ENCODE data around the gene C2CD3.
"Not testable (repeated sequence)": the region's sequence is repeated elsewhere in the genome, so short reads cannot be mapped to it uniquely, and the experiment has no call there.

The C2CD3 gene

DNA sequence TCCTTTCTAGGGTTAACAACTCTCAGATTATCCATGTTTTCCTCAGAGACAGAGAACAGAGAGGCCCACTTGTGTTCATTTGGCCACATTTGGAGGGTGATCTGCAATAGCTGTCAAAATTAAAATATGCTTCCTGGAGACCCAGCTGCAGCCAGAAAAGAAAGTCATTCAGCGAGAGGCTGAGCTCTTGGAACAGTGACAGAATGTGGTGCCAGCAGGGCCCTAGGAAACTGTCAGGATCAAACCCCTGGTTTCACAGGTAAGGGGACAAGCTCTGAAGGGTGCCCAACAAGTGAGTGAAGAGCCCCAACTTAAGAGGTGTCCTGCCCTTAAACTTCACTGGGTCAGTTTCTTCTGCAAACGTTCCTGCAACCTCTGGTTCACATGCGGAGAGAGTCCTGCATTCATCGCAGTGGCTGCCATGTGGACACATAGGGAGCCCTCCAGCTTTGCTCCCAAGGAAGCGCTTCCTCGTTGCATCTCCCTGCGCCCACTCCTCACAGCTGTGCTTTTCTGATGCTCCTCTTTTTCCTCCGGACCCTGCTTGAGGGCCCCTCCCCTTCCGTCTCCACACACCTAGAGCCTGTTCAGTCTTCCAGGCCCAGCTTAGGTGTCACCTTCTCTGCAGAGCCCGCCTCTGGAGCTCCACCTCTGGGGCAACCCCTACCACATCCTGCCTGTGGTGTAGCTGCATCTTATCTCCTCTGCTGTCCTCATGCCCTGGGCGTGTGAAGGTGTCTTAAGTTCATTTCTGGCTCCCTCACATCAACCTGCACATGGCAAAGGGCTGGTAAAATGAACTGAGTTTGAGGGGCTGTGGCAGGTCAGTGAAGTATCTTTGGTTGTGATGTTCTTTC, 165.8 kb downstream of the C2CD3 start:
- no peak for DNase-seq (ENCODE audit: low read depth)

DNA sequence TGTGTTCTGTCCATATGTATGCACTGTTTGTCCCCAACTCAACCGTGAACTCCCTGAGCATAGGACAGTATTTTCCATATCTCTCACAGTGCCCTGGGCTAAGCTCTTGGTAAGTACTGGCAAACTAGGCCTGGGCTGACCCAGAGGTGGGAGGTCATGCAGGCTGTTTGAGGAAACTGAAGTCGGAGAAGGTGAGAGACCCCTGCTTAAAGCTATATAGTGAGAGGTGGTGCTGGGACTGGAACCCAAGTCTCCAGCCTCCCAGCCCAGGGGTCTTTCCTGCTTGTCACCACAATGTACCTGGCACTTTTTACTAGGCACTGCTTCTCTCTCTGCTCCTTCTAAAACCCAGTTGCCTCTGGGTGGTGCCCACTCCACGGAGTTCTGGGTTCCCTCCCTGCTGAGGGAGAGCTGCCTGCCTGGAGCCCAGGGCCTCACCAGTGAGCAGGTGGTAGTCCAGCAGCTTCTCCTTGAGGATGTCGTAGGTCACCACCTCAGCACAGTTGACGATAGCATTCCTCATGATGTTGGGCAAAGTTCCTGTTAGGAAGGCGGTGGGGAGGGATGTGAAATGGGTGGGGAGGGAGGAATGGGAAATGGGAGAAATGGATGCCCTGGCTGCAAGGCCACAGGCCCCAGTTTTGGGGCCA, 166.6 kb downstream of the C2CD3 start:
- DNase-seq (ENCODE audit: low read depth) = no peak

- no peak for DNase-seq (ENCODE audit: low read depth)
Measured at GRCh38 chr11:74002832-74003231, 168.0 kb downstream of the C2CD3 start.

DNA sequence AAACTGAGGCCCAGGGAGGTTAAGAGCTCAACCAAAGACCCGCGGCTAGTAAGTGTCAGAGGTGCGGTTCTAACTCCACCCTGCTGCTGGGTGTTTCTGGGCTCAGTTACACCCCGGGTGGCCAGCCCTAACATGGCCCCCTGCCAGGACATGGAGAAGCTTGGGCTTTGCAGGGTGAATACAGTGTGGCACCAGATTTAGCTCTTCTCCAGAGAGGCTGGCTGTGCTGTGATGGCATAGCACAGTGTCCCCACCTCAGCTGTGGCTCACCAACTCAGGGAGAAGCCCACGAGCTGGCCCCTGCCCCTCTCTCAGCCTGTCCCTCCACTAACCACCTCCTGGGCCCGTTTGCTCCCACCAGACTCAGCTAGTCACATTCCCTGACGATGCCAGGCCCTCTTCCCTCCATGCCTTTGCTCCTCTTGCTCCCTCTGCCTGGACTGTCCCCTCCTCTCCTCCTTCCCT, 168.9 kb downstream of the C2CD3 start:
- DNase-seq (ENCODE audit: low read depth) = no peak

GRCh38 chr11:74000307-74001133, 170.3 kb downstream of the C2CD3 start:
- DNase-seq (ENCODE audit: low read depth) = no peak

DNA sequence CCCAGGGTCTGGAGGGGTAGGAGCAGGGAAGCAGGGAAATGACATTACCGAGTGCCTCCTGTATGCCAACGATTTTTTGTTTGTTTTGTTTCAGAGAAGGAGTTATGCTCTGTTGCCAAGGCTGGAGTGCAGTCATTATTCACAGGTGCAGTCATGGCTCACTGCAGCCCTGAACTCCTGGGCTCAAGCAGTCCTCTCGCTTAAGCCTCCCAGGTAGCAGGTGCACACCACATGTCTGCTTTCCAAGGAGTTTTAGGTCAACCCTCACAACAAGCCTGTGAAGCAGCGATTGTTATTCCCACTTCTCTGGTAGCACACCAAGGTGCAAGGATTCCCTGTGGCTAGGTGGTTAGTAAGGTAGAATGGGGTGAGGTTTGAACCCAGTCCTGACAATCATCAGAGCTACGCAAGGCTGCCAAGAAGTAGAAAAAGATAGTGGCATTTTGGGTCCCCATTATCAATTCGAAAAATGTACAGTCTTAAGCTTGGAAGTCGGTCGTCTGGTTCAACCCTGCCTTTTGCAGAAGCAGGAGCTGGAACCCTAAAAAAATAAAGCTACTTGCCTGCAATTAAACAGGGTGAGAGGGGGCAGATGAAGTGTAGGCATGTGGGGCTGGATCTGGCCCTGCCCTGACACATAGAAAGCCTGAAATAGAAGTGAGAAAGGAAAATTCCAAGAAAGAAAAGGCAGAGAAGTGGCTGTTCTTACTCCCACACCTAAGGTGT, 171.1 kb downstream of the C2CD3 start:
- DNase-seq (ENCODE audit: low read depth) = no peak

- DNase-seq (ENCODE audit: low read depth) = no peak
Measured at GRCh38 chr11:73998846-73999575, 171.8 kb downstream of the C2CD3 start.

DNA sequence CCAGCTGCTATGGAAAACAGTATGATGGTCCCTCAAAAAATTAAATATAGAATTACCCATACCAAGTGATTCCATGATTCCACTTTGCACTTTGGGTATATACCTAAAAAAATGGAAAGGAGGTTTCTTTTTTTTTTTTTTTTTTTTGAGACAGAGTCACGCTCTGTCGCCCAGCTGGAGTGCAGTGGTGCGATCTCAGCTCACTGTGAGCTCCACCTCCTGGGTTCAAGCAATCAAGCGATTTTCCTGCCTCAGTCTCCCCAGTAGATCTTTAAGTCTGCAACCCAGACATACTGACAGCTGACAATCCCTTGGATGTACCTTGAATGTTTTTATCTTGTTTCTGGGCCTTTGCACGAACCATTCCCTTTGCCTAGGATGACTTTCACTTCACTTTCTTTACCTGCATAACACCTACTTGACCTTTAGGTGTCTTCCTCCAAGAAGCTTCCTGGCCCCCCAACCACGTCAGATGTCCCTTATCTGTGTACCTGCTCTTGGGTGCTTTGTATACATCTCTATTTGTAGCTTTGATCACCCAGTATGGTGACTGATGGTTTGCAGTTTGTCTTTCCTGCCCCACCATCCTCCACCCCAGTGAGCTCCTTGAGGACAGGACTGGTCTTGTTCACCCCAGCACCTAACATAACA, 173.6 kb downstream of the C2CD3 start:
- DNase-seq (ENCODE audit: low read depth) = no peak

DNA sequence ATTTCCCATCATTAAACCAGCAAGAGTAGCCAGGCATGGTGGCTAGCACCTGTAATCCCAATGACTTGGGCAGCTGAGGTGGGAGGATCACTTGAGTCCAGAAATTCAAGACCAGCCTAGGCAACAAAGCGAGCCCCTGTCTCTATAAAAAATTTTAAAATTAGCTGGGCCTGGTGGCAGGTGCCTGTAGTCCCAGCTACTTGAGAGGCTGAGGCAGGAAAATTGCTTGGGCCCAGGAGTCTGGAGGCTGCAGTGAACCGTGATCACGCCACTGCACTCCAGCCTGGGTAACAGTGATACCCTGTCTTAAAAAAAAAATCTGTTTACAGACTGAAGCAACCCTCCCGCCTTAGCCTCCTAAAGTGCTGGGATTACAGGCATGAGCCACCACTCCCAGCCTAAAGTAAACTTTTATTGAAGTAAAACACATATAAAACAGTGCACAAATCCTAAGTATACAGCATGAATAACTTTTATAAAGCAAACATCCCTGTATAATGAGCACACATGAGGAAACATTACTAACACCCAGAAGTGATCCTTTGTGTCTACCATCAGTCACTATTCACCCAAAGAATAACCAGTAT, 174.5 kb downstream of the C2CD3 start:
- DNase-seq (ENCODE audit: low read depth) = no peak

GRCh38 chr11:73995731-73996130, 175.1 kb downstream of the C2CD3 start:
- DNase-seq (ENCODE audit: low read depth) = no peak

- no peak for DNase-seq (ENCODE audit: low read depth)
Measured at GRCh38 chr11:73995247-73995646, 175.6 kb downstream of the C2CD3 start.

DNA sequence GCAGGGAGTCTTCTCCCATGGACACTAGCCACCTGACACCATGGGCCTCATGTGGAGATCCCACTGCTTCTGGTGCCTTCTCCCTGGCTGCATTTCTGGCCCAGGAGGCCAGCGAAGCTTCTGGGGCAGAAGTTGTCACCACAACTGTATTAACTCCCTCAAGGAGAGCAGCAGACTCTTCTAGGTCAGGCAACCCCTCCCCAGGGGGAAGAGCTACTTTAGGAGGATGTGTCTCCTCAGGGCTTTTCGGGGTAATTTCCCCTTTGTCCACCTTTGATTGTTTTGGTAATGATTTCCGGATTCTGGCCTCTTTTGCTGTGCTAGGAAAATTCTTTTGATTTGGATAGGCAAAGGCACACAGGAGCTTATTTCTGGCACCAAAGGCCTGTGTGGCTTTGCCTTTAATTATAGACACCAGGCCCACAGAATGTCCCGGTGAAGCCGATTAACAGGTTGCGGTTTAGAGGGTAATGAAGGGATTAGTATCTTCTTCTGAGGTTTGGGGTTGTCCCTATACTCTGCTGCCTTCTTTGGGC, 179.3 kb downstream of the C2CD3 start:
- no peak for DNase-seq (ENCODE audit: low read depth)

- no peak for DNase-seq (ENCODE audit: low read depth)
Measured at GRCh38 chr11:73990730-73991129, 180.1 kb downstream of the C2CD3 start.

DNA sequence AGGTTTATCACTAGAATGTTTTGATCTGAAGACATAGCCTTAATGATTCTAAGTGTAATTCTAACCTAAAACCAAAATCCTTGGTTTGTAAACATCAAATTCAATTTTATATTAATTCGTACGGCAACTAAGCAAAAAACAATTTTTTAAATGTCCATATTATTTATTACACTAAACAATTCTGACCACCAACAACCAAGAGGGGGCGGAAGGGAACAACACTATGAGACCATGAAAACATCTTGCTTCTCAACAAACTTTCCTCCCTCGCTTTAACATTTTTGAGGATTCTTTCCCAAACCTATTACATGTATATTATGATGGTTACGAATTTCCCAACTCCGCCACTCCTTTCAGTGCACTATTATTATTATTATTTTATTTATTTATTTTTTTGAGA, 181.6 kb downstream of the C2CD3 start:
- no peak for DNase-seq (ENCODE audit: low read depth)

DNA sequence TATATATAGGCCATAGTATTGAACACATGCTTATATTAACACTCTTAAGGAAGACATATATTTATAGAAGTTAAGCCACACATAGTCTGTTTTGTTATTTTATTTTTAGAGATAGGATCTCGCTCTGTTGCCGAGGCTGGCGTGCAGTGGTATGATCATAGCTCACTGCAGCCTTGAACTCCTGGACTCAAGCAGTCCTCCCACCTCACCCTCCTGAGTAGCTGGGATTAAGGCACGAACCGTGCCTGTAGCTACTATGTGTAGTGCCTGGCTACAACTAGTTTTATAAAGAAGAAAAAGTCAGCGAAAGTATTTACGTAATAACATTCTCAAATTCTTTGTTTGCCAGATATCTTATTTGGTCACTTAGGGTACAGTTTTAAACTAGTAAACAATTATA, 182.6 kb downstream of the C2CD3 start:
- no peak for DNase-seq (ENCODE audit: low read depth)

DNA sequence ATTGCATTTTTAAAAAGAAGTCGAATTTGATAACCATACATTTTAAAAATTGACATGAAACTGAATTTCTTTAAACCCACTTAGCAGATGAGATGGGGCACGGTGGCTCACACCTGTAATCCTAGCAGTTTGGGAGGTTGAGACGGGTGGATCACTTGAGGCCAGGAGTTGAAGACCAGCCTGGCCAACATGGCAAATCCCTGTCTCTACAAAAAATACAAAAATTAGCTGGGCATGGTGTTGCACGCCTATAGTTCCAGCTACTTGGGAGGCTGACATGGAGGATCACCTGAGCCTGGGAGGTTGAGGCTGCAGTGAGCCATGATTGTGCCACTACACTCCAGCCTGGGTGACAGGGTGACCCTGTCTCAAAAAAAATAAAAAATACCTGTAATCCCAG, 185.1 kb downstream of the C2CD3 start:
- not testable (repeated sequence) for DNase-seq (ENCODE audit: low read depth)

- no peak for DNase-seq (ENCODE audit: low read depth)
Measured at GRCh38 chr11:73983741-73984538, 186.9 kb downstream of the C2CD3 start.

DNA sequence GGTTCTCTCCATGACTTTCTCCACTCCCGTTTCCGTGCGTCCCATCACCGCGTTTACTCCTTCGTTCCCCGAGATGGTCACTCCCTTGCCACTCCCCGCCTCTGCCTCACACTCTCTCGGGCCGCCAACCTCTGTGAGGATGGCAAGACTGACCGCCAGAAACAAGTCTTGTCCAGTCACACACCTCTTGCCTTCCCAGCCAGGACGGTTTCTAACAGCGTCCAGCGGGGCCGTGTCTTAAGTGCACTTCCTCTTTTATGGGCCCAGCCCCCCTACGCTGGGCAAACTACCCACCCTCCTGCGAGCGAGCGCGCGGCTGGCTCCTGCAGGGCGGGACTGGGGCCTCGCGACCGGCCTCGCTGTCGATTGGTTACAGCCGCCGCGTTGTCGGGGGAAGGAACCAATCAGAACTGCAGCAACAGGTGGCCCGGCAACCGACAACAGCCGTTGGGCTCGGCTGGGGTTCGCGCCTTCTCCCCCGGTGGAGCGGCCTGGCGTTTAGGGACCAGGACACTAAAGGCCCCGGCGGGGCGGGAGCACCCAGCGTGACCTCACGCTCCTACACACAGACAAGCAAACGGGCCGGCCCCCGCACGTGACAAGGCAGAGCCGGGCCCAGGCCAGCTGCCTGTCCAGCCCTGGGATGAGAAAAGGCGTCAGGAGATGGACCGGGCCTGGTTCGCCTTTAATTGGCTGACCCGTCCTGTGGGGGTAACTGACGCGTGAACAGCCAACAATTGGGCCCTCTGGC, 187.6 kb downstream of the C2CD3 start:
- peak; percentile 83 for DNase-seq (ENCODE audit: low read depth)
